HPDE6-E6E7 (cell line): ENCODE results near the gene KCNK15.
"Not testable (repeated sequence)": the region's sequence is repeated elsewhere in the genome, so short reads cannot be mapped to it uniquely, and the experiment has no call there.

Experiments
- DNase-seq: peaks from one replicate; pipeline ENCODE4 v3.0.0; 2011; ENCODE audit warnings: missing footprints; ENCODE audit errors: extremely low spot score

Gene KCNK15

DNA sequence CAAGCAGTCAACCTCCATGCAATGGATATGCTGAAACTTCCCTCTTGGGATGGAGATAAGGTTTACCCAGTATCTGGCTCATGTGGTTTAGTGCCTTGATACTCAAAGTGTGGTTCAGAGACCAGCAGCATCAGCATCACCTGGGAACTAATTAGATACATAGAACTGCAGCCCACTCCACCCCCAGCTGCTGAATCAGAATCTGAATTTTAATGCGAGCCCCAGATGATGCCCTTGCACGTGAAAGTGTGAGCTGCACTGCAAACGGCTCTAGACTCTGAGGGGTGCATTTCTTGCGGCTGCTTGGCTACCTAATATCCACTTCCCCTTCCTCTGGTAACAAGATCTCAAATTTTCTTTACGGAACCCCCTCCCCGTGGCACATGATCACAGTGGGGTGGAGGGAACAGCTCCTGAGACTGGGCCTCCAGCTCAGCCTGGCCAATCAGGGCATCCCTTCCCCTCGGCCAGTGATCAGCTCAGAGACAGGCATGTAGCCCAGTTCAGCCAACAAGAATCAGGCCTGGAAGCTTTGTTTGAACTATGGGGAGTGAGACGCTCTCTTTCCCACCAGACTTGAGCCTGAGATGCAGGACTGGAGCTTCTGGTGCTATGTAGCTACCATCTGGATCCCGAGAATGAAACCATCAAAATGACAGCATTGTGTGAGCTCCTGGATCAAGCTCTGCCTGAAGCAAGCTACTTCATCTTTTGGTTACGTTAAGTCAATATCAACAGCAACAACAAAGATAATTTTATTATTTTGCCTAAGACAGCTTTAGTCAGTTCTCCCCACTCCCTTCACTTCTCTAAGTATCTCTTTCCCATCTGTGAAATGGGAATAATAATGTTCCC lies 12.8 kb downstream of the KCNK15 start:
- DNase-seq = no peak

DNA sequence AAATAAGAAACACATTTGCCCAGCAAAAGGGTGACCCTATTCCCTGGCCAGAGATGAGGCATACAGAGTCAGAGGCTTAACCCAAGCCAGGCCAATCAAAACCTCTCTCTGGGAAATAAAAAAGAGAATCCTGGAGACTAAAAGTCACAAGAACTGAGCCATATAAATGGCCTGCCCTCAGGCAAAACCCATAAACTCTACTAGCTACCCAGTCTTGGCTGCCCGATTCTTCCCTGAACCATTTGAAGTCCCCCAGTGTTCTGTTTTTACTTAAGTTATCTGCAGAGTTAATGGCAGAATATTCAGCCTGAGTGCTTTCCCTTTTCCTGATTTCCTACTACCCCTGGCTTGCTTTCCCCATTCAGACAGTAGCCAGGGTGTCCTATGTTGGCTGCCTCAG lies 13.9 kb downstream of the KCNK15 start:
- no peak for DNase-seq

- DNase-seq = no peak
These were observed 15.8 kb downstream of the KCNK15 start for GRCh38 chr20:44761423-44761822.

DNA sequence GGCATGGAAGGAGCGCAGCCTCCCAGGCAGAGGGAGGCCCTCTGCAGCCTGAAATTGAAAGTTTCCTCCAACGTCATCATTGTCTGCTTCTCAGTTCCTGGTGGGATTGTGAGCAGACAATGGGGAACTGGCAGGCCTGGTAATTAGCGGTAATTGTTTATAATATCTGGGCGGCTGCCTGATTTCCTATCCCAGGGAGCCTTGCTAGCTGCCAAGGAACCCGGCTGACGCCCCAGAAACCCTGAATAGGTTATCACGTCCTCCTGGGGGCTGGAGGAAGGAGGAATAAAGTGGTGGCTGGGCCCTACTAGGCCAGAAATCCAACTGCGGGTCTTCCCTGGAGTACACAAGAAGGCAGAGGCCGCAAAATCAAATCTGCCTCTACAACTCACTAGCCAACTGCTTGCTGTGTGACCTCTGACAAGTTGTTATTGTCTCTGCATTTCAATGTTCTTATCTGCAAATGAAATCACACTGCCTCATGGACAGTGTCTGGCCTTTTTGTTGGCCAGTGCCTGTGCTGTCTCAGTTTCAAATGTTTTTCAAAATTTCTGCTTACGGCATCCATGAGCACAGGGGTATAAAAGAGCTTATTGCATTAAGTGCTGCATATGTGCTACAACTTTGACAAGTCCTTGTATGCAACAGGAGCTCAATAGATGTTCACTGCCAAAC lies 16.9 kb downstream of the KCNK15 start:
- no peak for DNase-seq

- not testable (repeated sequence) for DNase-seq
These were observed 18.1 kb downstream of the KCNK15 start for GRCh38 chr20:44763798-44764197.

- no peak for DNase-seq
These were observed 19.4 kb downstream of the KCNK15 start for GRCh38 chr20:44765091-44765490.

DNA sequence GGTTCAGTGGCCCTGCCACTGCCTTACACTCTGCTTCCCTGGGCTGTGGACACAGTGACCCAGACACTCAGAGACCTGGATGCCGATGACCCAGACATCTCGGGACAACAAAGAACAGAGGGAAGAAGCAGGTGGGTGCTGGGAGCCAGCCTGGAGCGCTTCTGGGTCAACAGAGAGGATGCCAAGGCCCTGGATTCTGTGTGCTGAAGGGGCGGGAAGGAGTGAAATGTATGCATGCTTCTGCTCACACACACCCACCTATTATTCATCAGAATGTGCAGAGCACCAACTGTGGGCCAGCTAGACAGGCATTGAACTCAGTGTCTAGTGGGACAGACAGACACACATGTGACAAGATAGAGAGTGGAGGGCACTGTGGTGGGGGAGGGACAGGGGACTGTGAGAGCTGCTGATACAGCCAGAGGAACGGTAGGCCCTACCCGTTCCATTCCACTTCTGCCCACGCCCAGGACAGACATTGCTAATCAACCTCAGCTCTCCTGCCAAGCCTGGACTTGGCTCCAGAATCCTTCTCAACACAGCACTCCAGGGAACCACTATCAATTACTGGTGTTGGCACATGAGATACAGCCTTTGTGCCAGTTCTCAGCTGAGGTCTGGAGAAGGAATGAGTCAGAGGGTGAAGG lies 20.2 kb downstream of the KCNK15 start:
- DNase-seq = no peak

DNA sequence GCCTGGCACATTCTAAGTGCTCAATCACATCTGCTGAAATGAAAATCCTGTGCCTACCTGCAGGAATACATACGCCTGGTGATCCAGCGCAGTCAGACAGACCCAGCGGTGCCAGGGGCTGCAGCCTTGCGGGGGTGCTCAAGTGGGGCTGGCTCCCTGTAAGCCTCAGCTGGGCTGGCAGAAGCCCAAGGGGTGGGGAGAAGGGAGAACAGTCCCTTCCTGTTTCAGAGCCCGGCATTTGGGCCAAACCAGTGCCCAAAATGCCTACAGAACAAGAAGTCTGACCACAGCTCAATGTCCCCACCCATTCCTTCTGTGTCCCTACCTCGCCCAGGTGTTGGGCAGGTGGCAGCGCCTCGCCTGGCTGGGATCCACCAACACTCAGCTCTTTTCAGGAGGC lies 22.6 kb downstream of the KCNK15 start:
- DNase-seq = no peak

DNA sequence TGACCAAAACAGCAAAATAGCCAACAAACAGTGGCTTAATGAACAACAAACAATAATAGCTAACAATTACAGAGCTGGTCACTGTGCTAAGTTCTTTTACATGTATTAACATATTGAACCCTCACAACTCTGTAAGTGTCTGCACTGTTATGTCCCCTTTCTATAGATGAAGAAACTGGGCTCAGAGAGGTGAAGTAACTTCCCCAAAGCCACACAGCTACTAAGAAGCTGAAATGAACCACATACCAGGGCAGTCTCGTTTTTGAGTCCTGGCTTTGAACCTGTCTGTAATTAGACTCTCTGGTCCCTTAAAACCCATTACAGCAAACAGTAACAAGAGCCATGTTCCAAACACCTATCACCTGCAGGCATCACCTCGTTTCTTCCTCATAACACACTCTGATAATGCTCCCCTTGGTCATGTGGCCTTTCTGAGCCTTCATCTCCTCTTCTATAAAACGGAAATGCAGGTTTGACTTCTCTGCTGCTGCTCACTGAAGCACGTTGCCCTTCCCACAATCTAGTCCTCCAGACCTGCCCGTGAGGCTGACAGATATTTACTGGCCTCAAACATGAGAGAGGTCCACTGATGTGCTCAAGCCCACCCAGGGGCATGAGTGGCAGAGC lies 23.3 kb downstream of the KCNK15 start:
- no peak for DNase-seq

GRCh38 chr20:44769481-44769863 lies 23.8 kb downstream of the KCNK15 start:
- DNase-seq = no peak

DNA sequence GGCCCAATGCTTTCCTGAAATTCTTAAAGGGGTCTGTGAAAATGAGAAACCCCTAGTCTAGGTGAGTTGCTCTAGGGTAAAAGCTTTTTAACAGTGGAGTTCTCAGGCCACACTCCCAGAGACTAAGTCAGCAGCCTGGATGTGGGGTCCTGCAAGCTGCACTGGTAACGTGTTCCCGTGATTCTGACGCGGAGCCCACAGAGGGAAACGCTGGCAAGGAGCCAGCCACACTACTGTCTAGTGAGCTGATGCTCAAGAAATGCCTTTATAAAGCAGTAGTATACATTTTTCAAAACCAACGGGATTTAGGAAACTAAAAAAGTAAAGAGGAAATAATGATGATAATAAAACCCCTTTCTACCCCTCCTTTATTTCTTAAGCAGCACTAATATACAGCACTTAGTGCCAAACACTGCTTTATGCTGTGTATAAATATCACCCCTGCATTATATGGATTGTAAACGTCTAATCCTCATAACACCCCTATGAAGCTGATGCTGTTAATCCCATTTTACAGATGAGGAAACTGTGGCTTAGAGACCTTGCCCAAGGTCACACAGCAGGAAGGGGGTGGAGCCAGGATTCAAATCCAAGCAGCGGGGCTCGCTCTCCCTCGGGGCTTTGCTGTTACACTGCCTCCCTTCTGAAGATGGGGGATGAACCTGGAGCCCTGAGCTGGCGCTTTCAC lies 25.0 kb downstream of the KCNK15 start:
- DNase-seq = no peak

- DNase-seq = no peak
These were observed 25.5 kb downstream of the KCNK15 start for GRCh38 chr20:44771172-44771535.

DNA sequence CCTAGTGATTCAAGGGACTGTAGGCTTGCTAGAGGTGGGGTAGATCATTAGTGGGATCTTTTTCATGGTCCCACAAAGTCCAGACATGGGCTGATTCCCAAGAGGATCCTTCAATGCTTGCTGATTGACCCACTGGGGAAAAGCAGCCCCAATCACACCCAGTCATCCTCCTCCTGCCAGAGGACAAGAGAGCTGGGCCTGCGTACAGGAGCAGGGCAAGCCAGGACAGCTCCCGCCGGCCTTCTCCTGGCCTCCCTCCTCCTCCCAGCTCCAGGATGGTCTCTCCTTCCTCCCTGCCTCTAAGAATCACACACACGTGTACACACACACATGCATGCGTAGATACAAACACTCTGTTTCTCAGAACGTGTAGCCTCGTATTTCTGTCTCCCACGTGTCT lies 27.0 kb downstream of the KCNK15 start:
- DNase-seq = peak; percentile 53

- DNase-seq = no peak
These were observed 27.6 kb downstream of the KCNK15 start for GRCh38 chr20:44773070-44773829.

- DNase-seq = no peak
These were observed 31.3 kb downstream of the KCNK15 start for GRCh38 chr20:44776980-44777379.

GRCh38 chr20:44780226-44780625 lies 34.6 kb downstream of the KCNK15 start:
- peak; percentile 66 for DNase-seq

DNA sequence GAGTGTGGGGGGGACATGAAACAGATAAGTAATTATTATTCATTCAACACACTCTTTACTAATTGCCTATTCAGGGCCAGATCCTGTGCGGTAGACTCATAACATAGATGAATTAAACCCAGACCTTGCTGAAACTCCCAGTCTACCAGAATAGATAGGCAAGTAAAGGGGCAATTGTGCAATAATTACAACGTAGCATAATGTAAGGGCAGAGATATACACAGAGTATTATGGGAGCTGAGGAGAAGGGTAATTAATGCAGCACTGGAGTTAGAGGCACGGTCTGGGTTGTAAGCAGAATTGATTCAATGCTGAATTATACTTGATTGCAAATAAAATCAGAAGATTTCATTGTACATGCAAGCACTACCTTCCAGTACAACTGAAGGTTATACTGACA lies 35.5 kb downstream of the KCNK15 start:
- no peak for DNase-seq

DNA sequence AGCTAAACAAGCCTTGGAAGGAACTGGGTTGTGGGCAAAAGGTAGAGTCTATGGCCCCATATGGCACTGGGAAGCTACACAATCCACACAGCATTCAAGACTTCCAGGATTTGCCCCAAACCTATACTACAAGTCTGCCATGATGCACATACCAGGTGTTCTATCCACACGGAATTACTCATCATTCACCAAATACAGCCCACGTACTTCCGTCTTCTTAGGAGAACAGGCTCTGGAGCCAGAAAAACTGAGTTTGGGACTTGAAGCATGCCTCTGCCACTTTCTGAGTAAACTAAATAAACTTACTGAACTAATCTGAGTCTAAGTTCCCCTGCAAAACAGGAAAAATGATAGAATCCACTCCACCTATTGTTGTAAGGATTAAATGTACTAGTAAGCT lies 36.1 kb downstream of the KCNK15 start:
- DNase-seq = no peak

DNA sequence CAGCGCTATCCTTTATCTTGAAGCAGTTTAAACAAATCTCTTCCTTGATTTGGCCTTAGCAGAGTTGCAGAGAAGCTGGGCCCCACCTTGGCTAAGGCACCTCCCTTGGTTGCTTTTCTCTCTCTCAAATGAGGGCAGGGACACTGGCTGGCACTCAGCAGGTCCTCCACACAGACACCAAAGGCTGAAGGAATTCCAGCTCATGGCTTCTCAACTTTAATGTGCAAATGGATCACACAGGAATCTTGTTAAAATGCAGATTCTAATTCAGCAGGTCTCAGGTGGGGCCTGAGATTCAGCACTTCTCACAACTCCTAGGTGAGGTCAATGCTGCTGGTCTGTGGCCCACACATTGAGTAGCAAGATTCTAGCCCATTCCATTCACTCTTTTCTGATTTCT lies 39.0 kb downstream of the KCNK15 start:
- DNase-seq = no peak

GRCh38 chr20:44785768-44786167 lies 40.1 kb downstream of the KCNK15 start:
- DNase-seq = no peak

DNA sequence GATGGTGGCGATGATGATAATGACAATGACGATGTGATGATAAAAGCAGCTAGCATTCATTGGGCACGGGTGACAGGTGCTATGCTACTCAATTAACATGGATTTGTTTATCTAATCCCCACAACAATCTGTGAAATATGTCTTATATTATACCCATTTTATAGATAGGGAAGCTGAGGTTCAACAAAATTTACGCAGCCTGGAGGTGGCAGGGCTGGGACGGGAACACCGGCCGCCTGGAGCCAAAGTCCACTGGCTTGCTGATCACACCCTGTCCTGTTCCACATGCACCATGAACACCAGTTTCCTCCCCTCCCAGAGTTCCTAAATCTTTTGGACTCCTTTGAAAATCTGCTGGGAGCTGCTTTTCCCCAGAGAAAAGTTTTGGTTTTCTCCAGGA lies 41.6 kb downstream of the KCNK15 start:
- DNase-seq = no peak
